Measurements from ENCODE around the gene CST4. TPM values are rescaled to one million over a fixed set of nuclear protein-coding genes. Genes with fewer than 3 reads are reported as not detected.
"Not testable (repeated sequence)": the region's sequence is repeated elsewhere in the genome, so short reads cannot be mapped to it uniquely, and the experiment has no call there.

The CST4 gene
- total RNA-seq, 1 experiment from 2014 or later: not detected

GRCh38 chr20:23721962-23722361 lies 33.1 kb upstream of the CST4 start:
- no peak overlapping the region for H3K4me2 ChIP-seq (ENCODE audit: low read depth, low read length, poor library complexity, severe bottlenecking)
- no peak overlapping the region for H3K9ac ChIP-seq (ENCODE audit: low read length)
- no peak overlapping the region for H3K27ac ChIP-seq (ENCODE audit: low read length)
- no peaks in the 10 kb centered on the region for H3K36me3 ChIP-seq (ENCODE audit: insufficient read depth, low read length)
- no peaks in the 10 kb centered on the region for H3K4me1 ChIP-seq (ENCODE audit: low read length)
- no peaks in the 10 kb centered on the region for H3K9me2 ChIP-seq (replicated peaks; ENCODE audit: insufficient read depth, low read length)
- H2AFZ ChIP-seq (ENCODE audit: low read length): no peak overlapping the region
- H3K27me3 ChIP-seq (ENCODE audit: low read length): no peaks in the 10 kb centered on the region
- no peaks in the 10 kb centered on the region for H3K79me2 ChIP-seq (ENCODE audit: low read length)
- H3K4me3 ChIP-seq (ENCODE audit: low read length): no peak overlapping the region
- no peaks in the 10 kb centered on the region for H4K20me1 ChIP-seq (ENCODE audit: insufficient read depth, low read depth, low read length)
- H3K9me3 ChIP-seq (ENCODE audit: low read length): no peaks in the 10 kb centered on the region
- DNase-seq: no peak

GRCh38 chr20:23719351-23719750 lies 30.5 kb upstream of the CST4 start:
- not testable (repeated sequence) for H3K9ac ChIP-seq (ENCODE audit: low read length); H3K9me3 ChIP-seq (ENCODE audit: low read length); DNase-seq; H3K36me3 ChIP-seq (ENCODE audit: insufficient read depth, low read length); H2AFZ ChIP-seq (ENCODE audit: low read length); H3K27ac ChIP-seq (ENCODE audit: low read length); H3K9me2 ChIP-seq (replicated peaks; ENCODE audit: insufficient read depth, low read length); H3K4me3 ChIP-seq (ENCODE audit: low read length); H3K4me2 ChIP-seq (ENCODE audit: low read depth, low read length, poor library complexity, severe bottlenecking); H3K4me1 ChIP-seq (ENCODE audit: low read length); H3K79me2 ChIP-seq (ENCODE audit: low read length); H4K20me1 ChIP-seq (ENCODE audit: insufficient read depth, low read depth, low read length); H3K27me3 ChIP-seq (ENCODE audit: low read length)

GRCh38 chr20:23711778-23712177 lies 22.9 kb upstream of the CST4 start:
- not testable (repeated sequence) for H3K36me3 ChIP-seq (ENCODE audit: insufficient read depth, low read length); H3K79me2 ChIP-seq (ENCODE audit: low read length); H3K4me3 ChIP-seq (ENCODE audit: low read length); H3K4me1 ChIP-seq (ENCODE audit: low read length); H3K27ac ChIP-seq (ENCODE audit: low read length); H4K20me1 ChIP-seq (ENCODE audit: insufficient read depth, low read depth, low read length); DNase-seq; H3K27me3 ChIP-seq (ENCODE audit: low read length); H3K9ac ChIP-seq (ENCODE audit: low read length); H3K9me3 ChIP-seq (ENCODE audit: low read length); H2AFZ ChIP-seq (ENCODE audit: low read length); H3K9me2 ChIP-seq (replicated peaks; ENCODE audit: insufficient read depth, low read length); H3K4me2 ChIP-seq (ENCODE audit: low read depth, low read length, poor library complexity, severe bottlenecking)

GRCh38 chr20:23710771-23711170 lies 21.9 kb upstream of the CST4 start:
- no peak overlapping the region for H2AFZ ChIP-seq (ENCODE audit: low read length)
- H3K79me2 ChIP-seq (ENCODE audit: low read length): no peaks in the 10 kb centered on the region
- no peak overlapping the region for H3K4me2 ChIP-seq (ENCODE audit: low read depth, low read length, poor library complexity, severe bottlenecking)
- no peaks in the 10 kb centered on the region for H3K4me1 ChIP-seq (ENCODE audit: low read length)
- no peak overlapping the region for H3K9ac ChIP-seq (ENCODE audit: low read length)
- H3K27ac ChIP-seq (ENCODE audit: low read length): no peak overlapping the region
- no peaks in the 10 kb centered on the region for H3K36me3 ChIP-seq (ENCODE audit: insufficient read depth, low read length)
- no peaks in the 10 kb centered on the region; the same call in 1 of the 2 replicates for H3K27me3 ChIP-seq (ENCODE audit: low read length)
- DNase-seq: no peak
- H4K20me1 ChIP-seq (ENCODE audit: insufficient read depth, low read depth, low read length): no peaks in the 10 kb centered on the region
- no peak overlapping the region for H3K4me3 ChIP-seq (ENCODE audit: low read length)
- no peaks in the 10 kb centered on the region for H3K9me2 ChIP-seq (replicated peaks; ENCODE audit: insufficient read depth, low read length)
- no peaks in the 10 kb centered on the region for H3K9me3 ChIP-seq (ENCODE audit: low read length)

GRCh38 chr20:23705895-23706294 lies 17.1 kb upstream of the CST4 start:
- H3K79me2 ChIP-seq (ENCODE audit: low read length): no peaks in the 10 kb centered on the region
- no peak overlapping the region for H3K9ac ChIP-seq (ENCODE audit: low read length)
- no peak overlapping the region for H3K4me2 ChIP-seq (ENCODE audit: low read depth, low read length, poor library complexity, severe bottlenecking)
- no peaks in the 10 kb centered on the region for H3K4me1 ChIP-seq (ENCODE audit: low read length)
- H2AFZ ChIP-seq (ENCODE audit: low read length): no peak overlapping the region
- no peak for DNase-seq
- H3K9me2 ChIP-seq (replicated peaks; ENCODE audit: insufficient read depth, low read length): no peaks in the 10 kb centered on the region
- H3K9me3 ChIP-seq (ENCODE audit: low read length): no peaks in the 10 kb centered on the region
- no peaks in the 10 kb centered on the region for H3K36me3 ChIP-seq (ENCODE audit: insufficient read depth, low read length)
- H4K20me1 ChIP-seq (ENCODE audit: insufficient read depth, low read depth, low read length): no peaks in the 10 kb centered on the region
- no peak overlapping the region for H3K4me3 ChIP-seq (ENCODE audit: low read length)
- no peaks in the 10 kb centered on the region; the same call in 1 of the 2 replicates for H3K27me3 ChIP-seq (ENCODE audit: low read length)
- H3K27ac ChIP-seq (ENCODE audit: low read length): no peak overlapping the region

GRCh38 chr20:23702021-23702420 lies 13.2 kb upstream of the CST4 start:
- H2AFZ ChIP-seq (ENCODE audit: low read length): no peak overlapping the region
- DNase-seq: no peak
- no peaks in the 10 kb centered on the region for H3K4me1 ChIP-seq (ENCODE audit: low read length)
- no peak overlapping the region for H3K27ac ChIP-seq (ENCODE audit: low read length)
- H3K27me3 ChIP-seq (ENCODE audit: low read length): no peaks in the 10 kb centered on the region
- H3K79me2 ChIP-seq (ENCODE audit: low read length): no peaks in the 10 kb centered on the region
- H3K9ac ChIP-seq (ENCODE audit: low read length): no peak overlapping the region
- H3K4me2 ChIP-seq (ENCODE audit: low read depth, low read length, poor library complexity, severe bottlenecking): no peak overlapping the region
- H3K9me2 ChIP-seq (replicated peaks; ENCODE audit: insufficient read depth, low read length): no peaks in the 10 kb centered on the region
- H3K9me3 ChIP-seq (ENCODE audit: low read length): no peaks in the 10 kb centered on the region
- no peak overlapping the region for H3K4me3 ChIP-seq (ENCODE audit: low read length)
- H3K36me3 ChIP-seq (ENCODE audit: insufficient read depth, low read length): no peaks in the 10 kb centered on the region
- H4K20me1 ChIP-seq (ENCODE audit: insufficient read depth, low read depth, low read length): no peaks in the 10 kb centered on the region

GRCh38 chr20:23700931-23701330 lies 12.1 kb upstream of the CST4 start:
- H3K79me2 ChIP-seq (ENCODE audit: low read length): no peaks in the 10 kb centered on the region

GRCh38 chr20:23697947-23698346 lies 9.1 kb upstream of the CST4 start:
- no peak overlapping the region for H3K9ac ChIP-seq (ENCODE audit: low read length)
- no peaks in the 10 kb centered on the region for H3K79me2 ChIP-seq (ENCODE audit: low read length)
- no peaks in the 10 kb centered on the region for H3K36me3 ChIP-seq (ENCODE audit: insufficient read depth, low read length)
- H3K27me3 ChIP-seq (ENCODE audit: low read length): no peaks in the 10 kb centered on the region
- no peaks in the 10 kb centered on the region for H3K9me2 ChIP-seq (replicated peaks; ENCODE audit: insufficient read depth, low read length)
- DNase-seq: no peak
- no peak overlapping the region for H3K4me3 ChIP-seq (ENCODE audit: low read length)
- no peak overlapping the region for H3K4me2 ChIP-seq (ENCODE audit: low read depth, low read length, poor library complexity, severe bottlenecking)
- H3K27ac ChIP-seq (ENCODE audit: low read length): no peak overlapping the region
- no peaks in the 10 kb centered on the region for H4K20me1 ChIP-seq (ENCODE audit: insufficient read depth, low read depth, low read length)
- H3K4me1 ChIP-seq (ENCODE audit: low read length): no peaks in the 10 kb centered on the region
- H3K9me3 ChIP-seq (ENCODE audit: low read length): no peaks in the 10 kb centered on the region
- H2AFZ ChIP-seq (ENCODE audit: low read length): no peak overlapping the region

More at GRCh38 chr20:23700931-23701330, 12.1 kb upstream of the CST4 start:
- no peaks in the 10 kb centered on the region for H3K36me3 ChIP-seq (ENCODE audit: insufficient read depth, low read length)
- no peak for DNase-seq
- H3K4me2 ChIP-seq (ENCODE audit: low read depth, low read length, poor library complexity, severe bottlenecking): no peak overlapping the region
- no peak overlapping the region for H3K27ac ChIP-seq (ENCODE audit: low read length)
- H3K4me1 ChIP-seq (ENCODE audit: low read length): no peaks in the 10 kb centered on the region
- H3K27me3 ChIP-seq (ENCODE audit: low read length): no peaks in the 10 kb centered on the region
- no peak overlapping the region for H3K4me3 ChIP-seq (ENCODE audit: low read length)
- H2AFZ ChIP-seq (ENCODE audit: low read length): no peak overlapping the region
- H3K9ac ChIP-seq (ENCODE audit: low read length): no peak overlapping the region
- H3K9me2 ChIP-seq (replicated peaks; ENCODE audit: insufficient read depth, low read length): no peaks in the 10 kb centered on the region
- H4K20me1 ChIP-seq (ENCODE audit: insufficient read depth, low read depth, low read length): no peaks in the 10 kb centered on the region
- no peaks in the 10 kb centered on the region for H3K9me3 ChIP-seq (ENCODE audit: low read length)

GRCh38 chr20:23695068-23695395 lies 6.2 kb upstream of the CST4 start:
- not testable (repeated sequence) for H3K9ac ChIP-seq (ENCODE audit: low read length); DNase-seq; H3K9me3 ChIP-seq (ENCODE audit: low read length)

More at GRCh38 chr20:23695068-23695395, 6.2 kb upstream of the CST4 start:
- not testable (repeated sequence) for H3K4me2 ChIP-seq (ENCODE audit: low read depth, low read length, poor library complexity, severe bottlenecking); H3K4me3 ChIP-seq (ENCODE audit: low read length); H2AFZ ChIP-seq (ENCODE audit: low read length); H3K4me1 ChIP-seq (ENCODE audit: low read length); H3K9me2 ChIP-seq (replicated peaks; ENCODE audit: insufficient read depth, low read length); H4K20me1 ChIP-seq (ENCODE audit: insufficient read depth, low read depth, low read length); H3K79me2 ChIP-seq (ENCODE audit: low read length); H3K36me3 ChIP-seq (ENCODE audit: insufficient read depth, low read length); H3K27me3 ChIP-seq (ENCODE audit: low read length); H3K27ac ChIP-seq (ENCODE audit: low read length)

Measured in Karpas-422 (cell line).